GM18511 (cell line): ENCODE data around the gene RBM48.
"Not testable (repeated sequence)": the region's sequence is repeated elsewhere in the genome, so short reads cannot be mapped to it uniquely, and the experiment has no call there.

Source experiments
- ATAC-seq: cut with Tn5 transposase; IDR thresholded peaks from one replicate; pipeline ENCODE4 v1.9.1; 2021; ENCODE audit warnings: mild to moderate bottlenecking, moderate library complexity; ENCODE audit not compliant: unreplicated experiment

RBM48 gene

DNA sequence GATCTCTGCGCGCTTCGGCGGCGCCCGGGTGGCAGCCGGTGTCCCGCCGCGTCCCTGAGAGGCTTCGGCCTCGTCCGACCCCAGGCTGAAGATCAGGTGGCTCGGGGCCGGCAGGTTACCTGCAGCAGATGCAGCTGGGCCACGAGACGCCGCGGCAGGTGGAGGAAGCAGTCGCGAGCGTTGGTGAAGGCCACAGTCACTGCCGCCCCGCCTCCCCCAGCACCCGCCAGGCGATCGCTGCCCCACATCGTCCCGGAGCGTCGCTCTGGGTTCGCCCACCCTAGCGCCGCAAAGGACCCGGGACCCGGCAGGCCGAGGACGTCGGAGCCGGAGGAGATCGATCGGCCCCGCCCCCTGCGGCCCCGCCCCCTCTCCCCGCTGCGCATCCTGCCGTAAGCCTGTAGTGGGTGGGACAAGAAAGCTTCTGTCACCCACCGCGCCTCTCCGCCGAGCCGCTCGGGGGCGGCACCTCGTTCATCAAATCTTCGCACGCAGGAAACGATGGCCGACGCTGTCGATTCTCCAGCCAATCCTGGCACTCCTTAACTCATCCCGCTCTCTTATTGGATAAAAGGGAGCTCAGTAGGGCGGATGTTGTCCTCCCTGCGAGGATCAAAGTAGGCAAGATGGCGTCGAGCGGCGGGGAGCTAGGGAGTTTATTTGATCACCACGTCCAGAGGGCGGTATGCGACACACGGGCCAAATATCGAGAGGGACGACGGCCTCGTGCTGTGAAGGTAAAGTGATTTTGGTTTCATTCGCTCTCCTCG lies at the start of gene RBM48, which contains the start of gene PEX1:
TSS of gene RBM48 (plus strand) at position 608 of the 770 bp plus-strand sequence. CDS start at position 627, 19 bp downstream.
TSS of gene PEX1 (minus strand) at position 333 of the 770 bp plus-strand sequence. CDS start at position 248, 85 bp downstream.
- ATAC-seq, result peak; percentile 90

DNA sequence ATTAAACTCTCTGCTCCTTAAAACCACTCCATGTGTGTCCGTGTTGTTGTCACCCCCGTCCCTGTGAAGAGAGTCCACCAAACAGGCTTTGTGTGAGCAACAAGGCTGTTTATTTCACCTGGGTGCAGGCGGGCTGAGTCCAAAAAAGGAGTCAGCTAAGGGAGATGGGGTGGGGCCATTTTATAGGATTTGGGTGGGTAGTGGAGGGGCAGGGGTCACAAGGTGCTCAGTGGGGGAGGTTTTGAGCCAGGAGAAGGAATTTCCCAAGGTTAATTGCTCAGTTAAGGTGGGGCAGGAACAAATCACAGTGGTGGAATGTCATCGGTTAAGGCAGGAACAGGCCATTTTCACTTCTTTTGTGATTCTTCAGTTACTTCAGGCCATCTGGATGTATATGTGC lies 49.4 kb upstream of the RBM48 start:
- ATAC-seq, result not testable (repeated sequence)

DNA sequence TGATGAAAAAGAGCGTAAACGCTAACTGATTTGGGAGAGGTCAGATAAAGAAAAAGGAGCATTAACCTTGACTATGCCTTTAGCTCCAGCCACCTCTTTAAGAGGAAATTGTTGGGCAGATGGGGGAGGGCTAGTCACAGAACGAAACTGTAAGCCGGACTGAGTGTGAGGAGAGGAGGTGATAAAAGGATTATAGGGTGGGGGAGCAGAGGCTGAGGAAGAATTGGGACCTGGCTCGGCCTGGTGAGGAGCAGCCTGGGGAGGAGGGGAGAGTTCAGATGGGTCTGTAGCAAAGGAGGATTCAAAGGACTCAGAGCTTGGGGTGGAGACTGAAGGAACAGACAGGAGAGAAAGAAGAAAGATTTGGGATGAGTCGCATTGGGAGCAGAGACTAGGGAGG lies 45.0 kb upstream of the RBM48 start:
- not testable (repeated sequence) for ATAC-seq

DNA sequence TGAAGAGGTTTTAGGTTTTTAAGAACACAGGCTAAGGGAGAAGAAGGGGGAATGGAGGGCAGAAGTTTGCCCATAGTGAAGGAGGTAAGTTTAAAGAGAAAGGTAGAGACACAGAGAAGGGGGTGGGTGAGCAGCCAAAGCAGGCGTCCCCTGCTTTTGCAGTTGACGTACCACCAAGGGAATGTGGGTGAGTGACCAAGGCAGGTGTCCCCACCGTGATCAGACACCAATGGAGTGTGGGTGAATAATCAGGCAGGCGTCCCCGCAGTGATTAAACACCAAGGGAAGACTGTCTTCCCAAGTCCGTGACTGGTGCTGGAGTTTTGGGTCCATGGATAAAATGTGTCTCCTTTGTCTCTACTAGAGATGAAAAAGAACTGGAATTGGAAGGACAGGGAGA lies 44.4 kb upstream of the RBM48 start:
- ATAC-seq, result not testable (repeated sequence)

DNA sequence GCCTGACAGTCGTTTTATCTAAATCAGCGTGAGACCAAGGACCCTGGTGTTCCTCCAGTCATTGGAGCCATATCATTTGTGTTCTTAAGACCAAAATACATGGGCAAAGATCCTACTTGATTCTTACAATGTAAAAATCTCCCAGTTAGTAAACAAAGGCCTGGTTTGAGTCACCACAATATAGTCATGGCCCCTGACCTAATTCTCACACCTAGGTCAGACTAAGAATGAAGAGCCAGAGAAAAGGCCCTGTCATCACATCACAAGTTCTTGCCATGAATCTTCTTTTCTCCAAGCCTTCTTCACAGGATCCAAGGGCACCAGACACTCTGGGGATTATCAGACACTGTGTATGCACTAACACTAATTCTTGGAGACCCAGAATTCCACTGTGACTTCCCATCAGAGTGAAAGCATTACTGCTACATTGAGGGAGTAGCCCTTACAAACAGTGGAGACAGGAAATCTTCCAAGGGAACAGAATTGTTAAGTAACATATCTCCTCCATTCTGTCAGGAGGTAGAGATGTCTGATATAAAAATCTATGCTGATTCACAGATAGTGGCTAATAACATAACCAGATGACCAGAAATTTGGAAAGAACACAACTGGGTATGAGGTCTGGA lies 43.2 kb upstream of the RBM48 start:
- ATAC-seq, result no peak

DNA sequence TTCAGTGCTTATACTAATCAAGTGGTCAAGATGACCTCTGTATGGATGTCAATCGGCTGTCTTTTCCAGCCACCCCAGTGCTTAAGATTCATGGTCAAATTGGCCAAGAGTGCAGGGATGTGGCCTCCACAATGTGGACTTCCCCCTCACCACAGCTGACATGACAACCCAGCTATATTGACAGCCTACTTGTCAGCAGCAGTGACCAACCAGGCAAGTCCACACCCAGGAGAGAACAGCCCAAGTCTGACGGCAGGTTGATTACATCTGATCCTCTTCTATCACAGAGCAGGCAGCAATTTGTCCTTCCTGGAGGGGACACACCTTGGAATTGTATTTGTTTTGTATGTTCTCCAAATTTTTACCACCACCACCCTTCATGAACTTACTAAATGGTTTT lies 42.6 kb upstream of the RBM48 start:
- no peak for ATAC-seq

DNA sequence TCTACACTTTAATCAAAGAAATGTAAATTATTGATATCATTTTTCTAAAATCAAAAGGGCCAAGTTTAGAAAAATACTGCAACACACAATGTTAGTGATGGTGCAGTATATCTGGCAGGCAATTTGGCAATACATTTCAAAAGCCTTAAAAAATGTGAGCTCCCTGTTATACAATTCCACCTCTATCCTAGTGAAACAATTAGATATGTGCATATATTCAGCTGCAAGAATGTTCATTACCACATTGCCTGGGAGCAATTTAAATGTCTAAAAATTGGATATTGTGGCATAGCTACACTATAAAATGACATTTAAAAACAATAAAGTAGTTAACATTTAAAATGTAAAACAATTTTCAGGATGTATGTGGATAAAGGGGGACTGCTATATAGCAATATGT lies 40.8 kb upstream of the RBM48 start:
- ATAC-seq, result no peak

DNA sequence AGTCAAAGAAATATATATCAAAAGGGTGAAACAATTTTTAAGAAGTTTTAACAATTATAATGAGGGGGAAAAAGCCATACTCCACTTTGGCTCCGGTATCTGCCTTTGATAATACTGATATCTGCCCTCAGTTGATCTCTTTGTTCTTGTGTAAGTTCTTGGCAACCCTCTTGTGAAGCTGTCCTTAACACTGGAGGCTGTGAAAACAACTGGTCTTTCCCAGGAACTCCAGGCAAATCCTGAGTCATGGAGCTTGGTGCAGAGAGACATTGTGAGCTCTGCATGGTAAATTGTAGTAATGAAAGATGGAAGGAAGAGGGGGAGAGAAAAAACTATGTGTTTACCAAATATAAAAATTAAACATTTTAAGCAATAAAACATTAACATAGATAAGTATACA lies 39.0 kb upstream of the RBM48 start:
- no peak for ATAC-seq

DNA sequence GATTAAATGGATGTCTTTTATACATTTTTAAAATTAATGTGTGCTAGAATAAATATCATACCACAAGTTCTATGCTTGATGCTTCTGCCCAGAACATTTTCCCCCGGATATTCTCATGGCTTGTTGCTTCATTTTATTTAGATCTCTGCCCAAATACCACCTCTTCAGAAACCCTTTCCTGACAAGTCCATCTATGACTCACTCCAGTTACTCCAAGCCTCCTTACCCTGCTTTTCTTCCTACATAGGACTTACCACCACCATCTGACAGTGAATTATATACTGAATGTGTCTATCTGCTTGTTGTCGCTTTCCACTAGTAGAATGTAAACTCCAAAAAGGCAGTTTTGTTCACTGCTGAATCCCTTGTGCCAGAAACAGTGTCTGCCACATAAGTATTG lies 31.7 kb upstream of the RBM48 start:
- no peak for ATAC-seq

DNA sequence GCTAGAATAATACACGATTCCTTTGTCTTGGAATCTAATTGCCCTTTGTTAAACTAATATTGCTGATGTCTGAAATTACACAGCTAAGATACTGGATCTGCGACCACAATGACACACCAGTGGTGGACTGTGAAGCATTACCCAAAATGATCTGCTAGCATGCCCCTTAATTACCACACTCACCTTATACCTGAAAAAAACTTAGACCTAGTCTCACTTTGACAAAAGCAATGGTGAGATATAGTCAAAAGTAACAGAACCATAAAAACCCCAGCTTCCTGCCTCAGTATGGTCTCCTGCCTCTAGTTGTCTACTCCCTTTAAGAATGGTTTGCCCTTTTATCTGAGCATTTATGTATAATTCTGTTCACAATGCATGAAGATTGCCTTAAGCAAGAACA lies 30.0 kb upstream of the RBM48 start:
- no peak for ATAC-seq

DNA sequence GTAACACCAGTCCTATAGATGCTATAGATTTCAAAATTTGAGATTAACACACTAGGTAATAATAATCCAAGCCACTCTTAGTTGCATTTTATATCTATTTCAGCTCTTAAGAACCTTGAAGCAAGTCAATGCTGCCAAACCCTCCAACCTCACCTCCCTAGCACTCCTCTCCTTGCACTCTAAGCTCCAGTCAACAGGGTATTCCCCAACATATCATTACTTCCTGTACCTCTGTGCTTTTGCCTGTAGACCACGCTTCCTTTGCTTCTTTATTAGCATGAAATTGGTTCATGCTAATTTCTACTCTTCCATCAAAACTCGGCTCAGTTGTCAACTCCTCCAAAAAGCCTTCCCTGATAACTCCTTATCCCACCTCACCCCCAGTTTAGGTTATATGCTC lies 24.8 kb upstream of the RBM48 start:
- no peak for ATAC-seq

DNA sequence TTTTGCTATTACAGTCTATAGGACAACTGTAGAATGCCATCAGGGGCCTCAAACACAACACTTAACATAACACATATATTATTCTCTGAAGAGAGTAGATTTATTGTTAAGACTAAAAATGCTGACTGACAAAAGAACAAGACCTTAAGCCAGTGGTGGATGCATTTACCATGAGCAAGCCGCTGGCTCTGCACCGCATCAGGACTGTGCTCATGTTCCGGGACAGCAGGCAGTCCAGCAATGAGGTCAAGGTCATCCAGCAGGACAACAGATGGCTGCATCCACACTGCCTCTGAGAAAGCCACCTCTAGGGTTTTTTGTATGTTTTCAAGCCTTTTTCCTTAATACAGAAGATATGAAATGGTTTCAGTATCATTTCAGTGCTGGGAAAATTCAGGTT lies 24.0 kb upstream of the RBM48 start:
- no peak for ATAC-seq

DNA sequence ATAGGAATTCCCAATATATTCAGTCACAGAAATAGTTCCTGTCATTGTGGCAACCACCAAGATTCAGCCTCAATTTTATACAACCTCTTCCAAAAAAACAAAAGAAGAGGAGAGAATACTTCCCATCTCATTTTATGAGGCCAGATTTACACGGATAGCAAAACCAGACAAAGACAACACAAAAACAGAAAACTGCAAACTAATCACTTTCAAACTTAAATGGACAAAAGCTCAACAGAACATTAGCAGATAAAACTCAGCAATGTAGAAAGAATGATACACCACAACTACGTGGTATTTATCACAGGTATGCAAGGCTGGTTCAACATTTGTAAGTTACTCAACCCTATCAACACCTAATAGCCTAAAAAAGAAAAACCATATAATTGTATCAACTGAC lies 22.2 kb upstream of the RBM48 start:
- no peak for ATAC-seq

DNA sequence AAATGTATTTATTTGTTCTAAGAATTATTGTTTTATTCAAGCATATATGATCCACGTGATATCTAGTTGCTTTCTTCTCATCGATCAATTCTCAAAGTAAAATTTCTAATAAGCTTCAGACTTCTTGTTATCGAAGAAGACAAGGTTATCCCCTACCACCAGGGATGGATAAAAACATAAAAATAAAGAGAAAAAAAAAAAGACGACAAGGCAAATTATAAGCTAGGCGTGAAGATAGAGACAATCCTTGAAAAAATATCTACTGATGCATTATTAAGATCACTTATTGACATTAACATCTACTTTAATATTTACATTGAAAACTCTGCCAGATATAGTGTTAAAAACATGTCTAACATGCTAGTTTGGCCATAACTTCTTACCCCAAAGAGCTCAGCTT lies 19.6 kb upstream of the RBM48 start:
- no peak for ATAC-seq

DNA sequence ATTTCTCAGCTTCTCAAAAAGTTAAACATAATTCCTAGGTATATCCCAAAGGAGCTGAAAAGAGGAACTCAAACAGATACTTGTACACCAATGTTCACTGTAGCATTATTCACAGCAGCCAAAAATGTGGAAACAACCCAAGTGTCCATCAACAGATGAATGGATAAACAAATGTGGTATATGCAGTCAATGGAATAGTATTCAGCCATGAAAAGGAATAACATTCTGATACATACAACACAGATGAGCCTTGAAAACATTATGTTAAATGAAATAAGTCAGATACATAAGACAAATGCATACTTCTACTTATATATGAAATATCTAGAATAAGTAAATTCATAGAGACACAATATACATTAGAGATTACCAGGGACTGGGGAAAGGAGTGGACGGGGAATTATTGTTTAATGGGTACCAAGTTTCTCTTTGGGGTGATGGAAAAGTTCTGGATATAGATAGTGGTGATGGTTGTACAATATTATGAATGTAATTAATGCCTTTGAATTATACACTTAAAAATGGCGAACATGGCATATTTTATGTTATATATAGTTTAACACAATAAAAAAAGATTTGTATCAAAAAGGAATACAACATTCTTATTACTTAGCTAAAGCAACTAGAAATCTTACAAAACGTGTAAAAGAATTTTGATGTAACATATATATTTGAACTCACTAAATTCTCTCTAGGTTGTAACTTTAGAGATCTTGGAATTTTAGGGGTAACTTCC lies 15.3 kb upstream of the RBM48 start:
- ATAC-seq, result no peak

DNA sequence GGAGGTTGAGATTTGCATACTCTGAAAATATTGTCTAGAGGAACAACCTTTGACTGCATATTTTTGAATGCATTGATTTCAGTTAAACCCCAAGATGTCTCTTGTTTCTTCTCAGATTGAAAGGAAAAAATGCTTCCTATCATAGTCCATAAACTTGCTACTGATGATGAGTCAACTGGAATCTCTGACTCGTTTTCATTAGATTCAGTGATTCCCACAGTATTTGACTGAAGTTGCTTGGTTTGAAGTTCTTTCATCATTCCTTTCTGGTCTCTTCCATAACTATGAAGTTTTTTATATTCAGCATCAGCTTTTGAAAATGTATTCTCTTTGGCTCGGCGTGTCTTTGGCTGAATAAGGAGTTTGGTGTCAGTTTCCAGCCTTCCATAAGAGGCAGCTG lies 11.0 kb upstream of the RBM48 start:
- no peak for ATAC-seq

DNA sequence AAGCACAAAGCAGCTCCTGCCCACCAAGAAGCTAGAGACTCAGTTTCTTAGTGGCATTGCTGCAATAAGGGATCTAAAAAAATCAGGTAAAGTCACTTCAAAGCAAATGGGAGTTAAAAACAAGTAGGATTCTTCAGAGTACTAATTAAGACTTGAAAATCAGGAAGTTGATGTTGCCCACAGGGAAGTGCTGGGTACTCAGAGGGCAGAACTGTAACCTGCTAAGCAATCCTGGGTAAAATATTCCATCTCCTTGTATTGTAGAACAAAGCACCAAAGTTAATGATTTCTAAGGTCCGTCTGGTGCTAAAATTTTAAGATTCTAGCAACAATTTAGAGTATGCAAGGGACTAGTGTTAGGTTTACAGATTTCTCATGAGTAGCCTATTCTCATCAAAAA lies 8.6 kb upstream of the RBM48 start:
- no peak for ATAC-seq

DNA sequence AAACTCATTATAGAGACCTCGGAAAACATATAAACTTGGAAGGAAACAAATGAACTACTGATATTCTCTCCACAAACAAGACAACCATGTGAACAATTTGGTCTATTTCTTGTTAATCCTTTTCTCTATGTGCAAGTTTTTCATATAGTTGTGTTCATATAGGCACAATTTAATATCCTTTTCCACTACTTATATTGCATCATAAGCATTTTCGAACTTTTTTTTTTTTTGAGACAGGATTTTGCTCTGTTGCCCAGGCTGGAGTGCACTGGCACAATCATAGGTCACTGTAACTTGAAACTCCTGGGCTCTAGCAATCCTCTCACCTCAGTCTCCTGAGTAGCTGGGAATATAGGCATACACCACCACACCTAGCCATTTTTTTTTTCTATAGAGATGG lies 5.5 kb upstream of the RBM48 start:
- ATAC-seq, result no peak

DNA sequence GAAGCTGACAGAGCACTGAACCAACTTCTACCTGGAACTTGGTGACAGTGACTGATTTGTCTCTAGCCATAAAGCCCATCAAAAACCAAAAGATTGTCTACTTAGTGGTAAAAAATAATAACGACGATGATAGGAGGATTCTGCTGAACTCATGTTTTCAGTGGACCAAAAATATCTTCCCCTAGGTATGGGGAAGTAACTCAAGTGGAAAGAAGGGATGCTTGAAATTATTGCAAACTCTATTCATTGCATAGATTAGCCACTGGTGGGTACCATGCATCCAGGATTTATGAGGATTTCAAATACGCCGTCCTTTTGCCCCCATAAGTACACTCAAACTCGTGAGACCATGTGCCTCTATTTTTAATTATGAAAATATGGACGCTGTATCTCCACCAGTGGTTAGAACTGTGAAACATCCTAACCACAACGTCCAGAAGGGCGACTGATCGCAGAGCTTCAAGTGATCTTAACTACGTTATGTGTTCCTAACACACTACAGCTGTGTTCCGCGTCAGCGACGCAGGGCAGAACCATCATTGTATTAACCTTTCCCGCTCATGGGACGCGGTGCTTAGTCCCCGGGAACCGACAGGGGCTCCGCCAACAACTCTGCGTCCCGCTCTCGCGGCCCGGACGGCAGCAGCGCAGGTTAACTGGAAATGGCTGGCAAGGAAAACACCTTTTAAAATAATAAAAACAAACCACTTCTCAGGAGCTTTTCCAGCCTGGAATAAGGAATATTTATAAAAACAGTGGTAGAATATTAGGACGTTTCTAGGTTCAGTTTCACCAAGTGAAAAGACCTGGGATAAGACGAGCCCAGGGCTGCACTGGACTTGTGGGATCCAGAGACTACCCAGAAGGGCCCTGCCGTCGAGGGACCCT lies 1.1 kb upstream of the RBM48 start:
- peak; percentile 43 for ATAC-seq

DNA sequence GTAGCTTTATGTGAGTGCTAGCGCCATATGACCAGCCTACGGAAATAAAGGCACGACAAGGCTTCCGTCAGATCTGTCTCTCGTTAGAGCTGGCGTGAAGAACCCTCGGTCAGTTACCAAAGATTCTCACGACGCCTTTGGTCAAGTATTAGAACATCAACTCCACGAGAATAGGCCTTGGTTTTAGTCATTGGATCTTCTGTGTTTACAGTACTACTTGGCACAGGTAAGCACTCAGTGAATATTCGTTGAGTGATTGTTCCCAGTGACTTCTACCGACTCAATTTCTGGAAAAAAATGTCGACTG lies 316 bp downstream of the RBM48 start:
- ATAC-seq, result peak; percentile 5

DNA sequence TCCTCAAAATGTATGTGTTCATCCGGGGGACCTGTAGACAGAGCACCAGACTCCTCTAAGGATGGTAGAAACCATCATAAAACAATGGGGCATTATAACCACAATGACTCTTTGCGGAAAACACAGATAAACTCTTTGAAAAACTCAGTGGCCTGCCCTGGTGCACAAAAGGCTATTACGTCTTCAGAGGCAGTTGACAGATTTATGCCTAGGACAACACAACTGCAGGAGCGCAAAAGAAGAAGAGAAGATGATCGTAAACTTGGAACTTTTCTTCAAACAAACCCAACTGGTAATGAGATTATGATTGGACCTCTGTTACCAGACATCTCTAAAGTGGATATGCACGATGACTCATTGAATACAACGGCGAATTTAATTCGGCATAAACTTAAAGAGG lies 6.0 kb downstream of the RBM48 start:
- ATAC-seq, result no peak
